Thyroid gland (tissue), 4 donors: ENCODE data around the gene COQ4.

Source experiments
- CTCF ChIP-seq, 6 experiments: fragments of 200-600 bp in 3 of 6; fragments of 450-650 bp in 3 of 6; sonication (generic) in 3 of 6; IDR thresholded peaks; one replicate each; pipeline ENCODE4 v1.5.1; 2016 to 2019; ENCODE audit warnings: antibody characterized with exemption in 6 of 6, mild to moderate bottlenecking in 2 of 6, inconsistent platforms in 1 of 6, moderate library complexity in 1 of 6
- POLR2A ChIP-seq, 2 donors: fragments of 450-650 bp; IDR thresholded peaks; one replicate each; pipeline ENCODE4 v1.6.1; 2017; ENCODE audit warnings: antibody characterized with exemption in 2 of 2, mild to moderate bottlenecking in 2 of 2, moderate library complexity in 1 of 2

- TF ChIP-seq CTCF (IDR thresholded peaks at IDR 0.05) (no peak), POLR2A (IDR thresholded peaks at IDR 0.05) (no peak)
Measured at GRCh38 chr9:128317629-128318028, 5.0 kb upstream of the COQ4 start.
